Esophagus muscularis mucosa (tissue), 4 donors: ENCODE results near the gene LMX1A. TPM values are rescaled to one million over a fixed set of nuclear protein-coding genes. Genes with fewer than 3 reads are reported as not detected.

Experiments
- DNase-seq: peaks from one replicate; pipeline ENCODE4 v3.0.0-alpha.2; 2017; ENCODE audit errors: extremely low spot score
- H3K27ac ChIP-seq, 4 donors: fragments of 200-600 bp; sonication (generic); replicated peaks in 1 of 4; 1 replicate in 3 of 4; 2 replicates in 1 of 4; pipeline ENCODE4 v1.5.1; 2016 to 2019; ENCODE audit warnings: mild to moderate bottlenecking in 1 of 4
- H3K27me3 ChIP-seq, 4 donors: fragments of 200-600 bp; sonication (generic); one replicate each; pipeline versions ENCODE4 v1.5.1 to v1.6.0; 2016 to 2019
- H3K36me3 ChIP-seq, 4 donors: fragments of 200-600 bp; sonication (generic); one replicate each; pipeline ENCODE4 v1.5.1; 2016 to 2019
- H3K4me1 ChIP-seq, 4 donors: fragments of 200-600 bp; sonication (generic); one replicate each; pipeline ENCODE4 v1.5.1; 2016 to 2019
- H3K4me3 ChIP-seq, 4 donors: fragments of 200-600 bp; sonication (generic); 1 replicate in 2 of 4; 2 replicates in 2 of 4; pipeline ENCODE4 v1.5.1; 2016 to 2019; ENCODE audit warnings: mild to moderate bottlenecking in 4 of 4, moderate library complexity in 1 of 4
- H3K9me3 ChIP-seq, 4 donors: fragments of 200-600 bp; sonication (generic); 1 replicate in 3 of 4; 2 replicates in 1 of 4; pipeline ENCODE4 v1.5.1; 2016 to 2019
- EP300 ChIP-seq: sonication (generic); formaldehyde crosslinking; IDR thresholded peaks from one replicate; pipeline ENCODE4 v1.6.1; 2017; ENCODE audit warnings: antibody characterized with exemption
- POLR2A ChIP-seq: fragments of 450-650 bp; IDR thresholded peaks from one replicate; pipeline ENCODE4 v1.6.1; 2017; ENCODE audit warnings: antibody characterized with exemption, moderate library complexity, mild to moderate bottlenecking, low read depth
- POLR2AphosphoS5 ChIP-seq, 2 donors: sonication (generic); formaldehyde crosslinking; IDR thresholded peaks; one replicate each; pipeline ENCODE4 v1.6.1; 2017; ENCODE audit warnings: antibody characterized with exemption in 2 of 2
- WGBS: methylation state at CpG from one replicate; pipeline ENCODE4 v1.1.5; 2018; 5-methylcytosine and 5-hydroxymethylcytosine counted together
- intact Hi-C: fragments of 100-400 bp; cut with DNase I; formaldehyde crosslinking; loops from one replicate; pipeline ENCODE4 v1.15.1; 2023
- total RNA-seq, 4 donors: library from RNA; depleted of rRNA; stranded (reverse); fragments of >200 nt; gene quantifications; one replicate each; pipeline versions ENCODE4 v1.1.0 to v1.2.1, GENCODE V29; 2016
- TF ChIP-seq, protein P1 (sequence below), 3 experiments: fragments of 200-600 bp in 2 of 3; fragments of 450-650 bp in 1 of 3; sonication (generic) in 2 of 3; IDR thresholded peaks; one replicate each; pipeline ENCODE4 v1.5.1; 2017 to 2019; ENCODE audit warnings: antibody characterized with exemption in 3 of 3, mild to moderate bottlenecking in 2 of 3, moderate library complexity in 1 of 3

The LMX1A gene
- total RNA-seq, 4 donors from 2014 or later: 0.32 to 0.98 (median 0.33) TPM; not detected in 1

DNA sequence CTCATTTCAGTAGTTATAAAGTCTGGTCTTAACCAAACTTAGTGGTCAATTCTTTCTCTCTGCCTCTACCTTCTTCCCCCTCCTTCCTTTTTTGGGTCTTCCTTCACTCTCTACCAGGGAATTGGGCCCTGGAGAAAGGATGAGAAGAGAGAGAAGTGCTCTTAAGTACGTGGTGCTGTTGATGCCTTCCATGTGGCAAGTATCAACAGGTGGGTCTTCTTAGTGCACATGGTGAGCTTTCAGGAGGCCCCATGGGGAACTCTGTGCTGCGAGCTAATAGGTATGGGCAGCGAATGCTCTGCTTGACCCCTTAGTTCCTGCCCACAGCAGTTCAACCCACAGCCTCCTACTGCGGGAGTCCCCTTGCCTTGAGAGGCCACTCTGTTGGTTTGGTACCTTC, 39.4 kb upstream of the LMX1A start:
- intact Hi-C loops: no loop called here
- H3K27ac ChIP-seq: no peak overlapping the region
- H3K36me3 ChIP-seq: no peaks in the 10 kb centered on the region
- H3K4me1 ChIP-seq: peaks cover 5 to 22% (median 16%) of the 10 kb centered on the region in 4 donors
- H3K9me3 ChIP-seq: no peaks in the 10 kb centered on the region
- WGBS: 88% methylated on average over 4 of the region's 4 CpGs
- DNase-seq: no peak
- H3K27me3 ChIP-seq: no peaks in the 10 kb centered on the region
- TF ChIP-seq, protein P1, sequence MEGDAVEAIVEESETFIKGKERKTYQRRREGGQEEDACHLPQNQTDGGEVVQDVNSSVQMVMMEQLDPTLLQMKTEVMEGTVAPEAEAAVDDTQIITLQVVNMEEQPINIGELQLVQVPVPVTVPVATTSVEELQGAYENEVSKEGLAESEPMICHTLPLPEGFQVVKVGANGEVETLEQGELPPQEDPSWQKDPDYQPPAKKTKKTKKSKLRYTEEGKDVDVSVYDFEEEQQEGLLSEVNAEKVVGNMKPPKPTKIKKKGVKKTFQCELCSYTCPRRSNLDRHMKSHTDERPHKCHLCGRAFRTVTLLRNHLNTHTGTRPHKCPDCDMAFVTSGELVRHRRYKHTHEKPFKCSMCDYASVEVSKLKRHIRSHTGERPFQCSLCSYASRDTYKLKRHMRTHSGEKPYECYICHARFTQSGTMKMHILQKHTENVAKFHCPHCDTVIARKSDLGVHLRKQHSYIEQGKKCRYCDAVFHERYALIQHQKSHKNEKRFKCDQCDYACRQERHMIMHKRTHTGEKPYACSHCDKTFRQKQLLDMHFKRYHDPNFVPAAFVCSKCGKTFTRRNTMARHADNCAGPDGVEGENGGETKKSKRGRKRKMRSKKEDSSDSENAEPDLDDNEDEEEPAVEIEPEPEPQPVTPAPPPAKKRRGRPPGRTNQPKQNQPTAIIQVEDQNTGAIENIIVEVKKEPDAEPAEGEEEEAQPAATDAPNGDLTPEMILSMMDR (IDR thresholded peaks at IDR 0.05): no peak
- TF ChIP-seq POLR2A (no peak), EP300 (no peak), POLR2AphosphoS5 (IDR thresholded peaks at IDR 0.05) (no peak)
- H3K4me3 ChIP-seq: no peak overlapping the region

DNA sequence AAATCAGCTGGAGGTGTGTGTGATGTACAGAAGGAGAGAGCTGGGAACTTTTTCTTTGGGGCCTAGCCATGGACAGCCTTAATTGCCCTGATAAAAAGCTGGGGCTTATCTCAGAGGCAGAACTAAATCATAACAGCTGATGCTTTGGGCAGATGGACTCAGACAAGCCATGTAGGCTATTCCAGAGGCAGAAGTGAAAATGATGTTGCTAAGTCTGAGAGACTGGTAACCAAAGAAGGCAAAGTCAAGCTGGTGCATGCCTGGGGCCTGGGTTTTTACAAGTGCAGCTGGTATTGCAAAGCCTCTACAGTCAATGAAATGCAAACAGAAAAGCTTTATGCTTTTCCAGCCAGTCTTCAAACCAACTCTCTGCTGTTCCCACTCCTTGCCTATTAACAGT, 39.0 kb upstream of the LMX1A start:
- peaks cover 5 to 22% (median 16%) of the 10 kb centered on the region in 4 donors for H3K4me1 ChIP-seq
- intact Hi-C loops: no loop called here
- DNase-seq: no peak
- H3K36me3 ChIP-seq: no peaks in the 10 kb centered on the region
- no peak overlapping the region for H3K27ac ChIP-seq
- H3K4me3 ChIP-seq: no peak overlapping the region
- no peaks in the 10 kb centered on the region for H3K9me3 ChIP-seq
- no peak for TF ChIP-seq POLR2AphosphoS5 (IDR thresholded peaks at IDR 0.05)
- no peak for TF ChIP-seq POLR2A
- TF ChIP-seq, protein P1 (IDR thresholded peaks at IDR 0.05): no peak
- TF ChIP-seq EP300: no peak
- no peaks in the 10 kb centered on the region for H3K27me3 ChIP-seq

DNA sequence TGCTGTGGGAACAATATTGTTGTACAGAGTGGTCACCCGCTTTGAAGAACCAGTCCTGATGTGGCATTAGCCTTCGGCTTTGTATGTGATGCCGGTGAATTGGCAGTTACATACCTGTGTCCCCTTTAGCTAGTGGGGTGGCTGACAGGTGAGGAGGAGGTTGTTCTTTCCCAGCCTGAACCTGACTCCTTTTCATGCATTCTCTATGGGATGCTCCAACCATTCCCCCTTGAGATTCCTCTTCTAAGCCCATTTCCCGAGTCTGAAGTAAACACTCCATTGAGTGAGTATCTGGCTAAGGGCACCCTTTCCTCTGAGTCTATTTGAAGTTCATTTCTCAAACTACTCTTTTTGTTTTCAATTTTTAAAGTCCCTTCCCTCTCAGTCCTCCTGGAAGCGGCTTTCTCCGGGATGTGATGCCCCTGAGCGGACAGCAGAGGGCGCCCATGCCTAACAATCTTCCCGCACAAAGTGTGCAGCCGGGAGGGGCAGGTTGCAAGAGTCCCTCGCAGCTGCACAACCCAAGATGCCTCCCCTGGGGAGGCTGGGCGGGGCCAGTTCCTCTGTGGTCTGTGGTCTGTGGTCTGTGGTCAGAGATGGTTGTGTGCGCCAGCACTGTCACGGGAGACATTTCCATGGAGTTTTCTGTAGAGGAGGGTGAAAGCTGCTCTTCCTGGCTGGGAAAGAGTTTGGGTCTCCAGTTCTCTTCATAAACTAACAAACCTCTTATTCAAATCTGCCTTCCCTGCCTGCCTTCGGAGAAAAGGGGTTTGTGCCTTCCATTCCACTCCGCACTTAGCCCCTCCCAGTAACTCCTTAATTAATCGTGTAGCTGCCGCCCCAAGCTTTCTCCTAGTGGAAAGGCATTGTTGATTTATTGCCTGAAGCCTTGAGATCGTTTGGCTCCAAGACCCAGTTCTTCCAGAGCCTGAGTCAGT, 36.4 kb upstream of the LMX1A start:
- DNase-seq: peak; percentile 94
- no peaks in the 10 kb centered on the region for H3K36me3 ChIP-seq
- no peak overlapping the region for H3K27ac ChIP-seq
- intact Hi-C loops: loop anchor here (1.0 to 5.0 kb wide), 2 partner anchors 200 to 519 kb away; no protein-coding TSS in a partner anchor
- no peaks in the 10 kb centered on the region for H3K27me3 ChIP-seq
- H3K4me3 ChIP-seq: peak overlapping the region; percentile 27 to 48 (median 32)
- H3K4me1 ChIP-seq: peaks cover 5 to 16% (median 14%) of the 10 kb centered on the region in 4 donors
- WGBS: 15% methylated on average over 19 of the region's 19 CpGs
- no peaks in the 10 kb centered on the region for H3K9me3 ChIP-seq
- TF ChIP-seq EP300 (no peak), POLR2AphosphoS5 (IDR thresholded peaks at IDR 0.05) (peak in 1 of 2 donors; percentile 60), POLR2A (no peak)
- TF ChIP-seq, protein P1 (IDR thresholded peaks at IDR 0.05): peak; percentile 92 to 97 (median 95)

DNA sequence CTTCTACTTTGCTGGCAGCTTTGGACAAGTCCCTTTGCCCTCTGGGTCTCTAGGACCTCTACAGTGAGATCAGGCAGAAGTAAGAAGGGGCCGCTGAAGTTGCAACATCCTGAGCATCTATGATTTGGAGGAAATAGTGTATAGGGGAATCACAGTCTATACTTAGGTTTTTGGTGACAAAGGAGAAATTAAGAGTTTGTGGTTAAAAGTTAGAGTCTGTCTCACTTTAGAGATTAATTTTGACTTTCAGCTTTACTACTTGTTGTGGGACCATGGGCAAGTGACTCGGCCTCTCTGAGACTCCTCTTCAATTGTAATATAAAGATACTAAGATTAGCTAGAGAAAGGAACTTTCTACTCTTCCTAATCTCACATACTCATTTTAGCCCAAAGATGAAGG, 33.1 kb upstream of the LMX1A start:
- no peak overlapping the region for H3K27ac ChIP-seq
- H3K9me3 ChIP-seq: no peaks in the 10 kb centered on the region
- peaks cover 5 to 12% (median 11%) of the 10 kb centered on the region in 4 donors for H3K4me1 ChIP-seq
- WGBS: 88% methylated on average over 2 of the region's 2 CpGs
- H3K36me3 ChIP-seq: no peaks in the 10 kb centered on the region
- H3K4me3 ChIP-seq: no peak overlapping the region
- TF ChIP-seq, protein P1 (IDR thresholded peaks at IDR 0.05): no peak
- no peak for TF ChIP-seq POLR2AphosphoS5 (IDR thresholded peaks at IDR 0.05)
- no peak for DNase-seq
- intact Hi-C loops: loop anchor here (5.0 kb wide), 1 partner anchor 523 kb away; no protein-coding TSS in a partner anchor
- no peaks in the 10 kb centered on the region for H3K27me3 ChIP-seq
